ENCODE results near the gene TPD52L3. TPM values are rescaled to one million over a fixed set of nuclear protein-coding genes. Genes with fewer than 3 reads are reported as not detected.
A peak's percentile ranks its signal among the peaks of the same experiment; 100 is the strongest.

TPD52L3 gene
- total RNA-seq = not detected in 2 replicates

DNA sequence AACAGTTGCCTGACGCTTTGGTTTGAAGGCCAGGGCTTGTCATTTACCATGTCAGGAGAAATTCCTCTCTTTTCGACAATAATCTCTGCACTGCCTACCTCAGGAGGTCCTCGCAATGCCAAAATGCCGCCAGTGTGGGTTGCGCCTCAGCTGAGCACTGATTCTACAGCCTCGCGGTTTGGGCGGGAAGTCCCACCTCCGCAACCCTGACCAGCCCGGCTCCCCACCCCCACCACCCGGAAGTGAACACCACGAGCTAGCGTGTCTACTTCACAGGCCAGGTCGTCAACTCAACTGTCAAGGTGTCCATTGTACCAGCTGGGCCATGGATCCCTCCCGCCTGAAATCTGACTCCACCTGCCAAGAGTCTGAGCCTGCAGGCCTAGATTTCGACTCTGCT is at the start of gene TPD52L3:
TSS of gene TPD52L3 (plus strand) at position 273 of the 400 bp plus-strand sequence. CDS start 221 bp downstream, outside the sequence.
- TF ChIP-seq, protein P1, sequence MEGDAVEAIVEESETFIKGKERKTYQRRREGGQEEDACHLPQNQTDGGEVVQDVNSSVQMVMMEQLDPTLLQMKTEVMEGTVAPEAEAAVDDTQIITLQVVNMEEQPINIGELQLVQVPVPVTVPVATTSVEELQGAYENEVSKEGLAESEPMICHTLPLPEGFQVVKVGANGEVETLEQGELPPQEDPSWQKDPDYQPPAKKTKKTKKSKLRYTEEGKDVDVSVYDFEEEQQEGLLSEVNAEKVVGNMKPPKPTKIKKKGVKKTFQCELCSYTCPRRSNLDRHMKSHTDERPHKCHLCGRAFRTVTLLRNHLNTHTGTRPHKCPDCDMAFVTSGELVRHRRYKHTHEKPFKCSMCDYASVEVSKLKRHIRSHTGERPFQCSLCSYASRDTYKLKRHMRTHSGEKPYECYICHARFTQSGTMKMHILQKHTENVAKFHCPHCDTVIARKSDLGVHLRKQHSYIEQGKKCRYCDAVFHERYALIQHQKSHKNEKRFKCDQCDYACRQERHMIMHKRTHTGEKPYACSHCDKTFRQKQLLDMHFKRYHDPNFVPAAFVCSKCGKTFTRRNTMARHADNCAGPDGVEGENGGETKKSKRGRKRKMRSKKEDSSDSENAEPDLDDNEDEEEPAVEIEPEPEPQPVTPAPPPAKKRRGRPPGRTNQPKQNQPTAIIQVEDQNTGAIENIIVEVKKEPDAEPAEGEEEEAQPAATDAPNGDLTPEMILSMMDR (conservative IDR thresholded peaks at IDR 0.05; ENCODE audit: low read depth, low read length) = no peak
- DNase-seq (ENCODE audit: low read depth) = no peak
- H3K4me3 ChIP-seq (ENCODE audit: low read depth, low read length) = no peak within 1 kb of the TSS

DNA sequence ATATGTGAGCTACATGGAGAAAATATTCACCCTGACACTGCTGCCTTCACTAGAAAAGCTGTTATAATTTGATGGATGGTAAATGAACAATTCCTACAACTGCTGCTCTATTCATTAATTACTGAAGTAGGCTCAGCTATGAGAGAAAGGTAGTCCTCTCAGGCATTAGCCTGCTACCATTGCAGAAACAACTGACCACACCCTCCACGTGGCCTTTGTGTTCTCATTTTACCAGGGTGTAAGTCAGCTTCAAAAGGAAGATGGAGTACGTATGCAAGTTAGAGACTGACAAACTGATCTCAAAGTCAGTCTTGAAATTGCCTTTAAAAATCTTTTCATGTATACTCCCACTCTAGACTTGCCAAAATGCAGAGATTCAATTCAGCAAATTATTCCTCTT is 26.3 kb upstream of the TPD52L3 start:
- no peak for DNase-seq (ENCODE audit: low read depth)
- no peak overlapping the region for H3K4me3 ChIP-seq (ENCODE audit: low read depth, low read length)
- TF ChIP-seq, protein P1 (conservative IDR thresholded peaks at IDR 0.05; ENCODE audit: low read depth, low read length) = no peak

- TF ChIP-seq, protein P1 (conservative IDR thresholded peaks at IDR 0.05; ENCODE audit: low read depth, low read length) = no peak
- no peak for DNase-seq (ENCODE audit: low read depth)
- H3K4me3 ChIP-seq (ENCODE audit: low read depth, low read length) = no peak overlapping the region
These were observed 25.8 kb upstream of the TPD52L3 start for GRCh38 chr9:6302417-6302816.

- TF ChIP-seq, protein P1 (conservative IDR thresholded peaks at IDR 0.05; ENCODE audit: low read depth, low read length) = no peak
- DNase-seq (ENCODE audit: low read depth) = no peak
These were observed 23.9 kb upstream of the TPD52L3 start for GRCh38 chr9:6304232-6304631.

GRCh38 chr9:6305954-6306563 is 22.1 kb upstream of the TPD52L3 start:
- no peak overlapping the region for H3K4me3 ChIP-seq (ENCODE audit: low read depth, low read length)
- TF ChIP-seq, protein P1 (conservative IDR thresholded peaks at IDR 0.05; ENCODE audit: low read depth, low read length) = peak; percentile 70
- peak; percentile 15 for DNase-seq (ENCODE audit: low read depth)

More at GRCh38 chr9:6304232-6304631, 23.9 kb upstream of the TPD52L3 start:
- no peak overlapping the region for H3K4me3 ChIP-seq (ENCODE audit: low read depth, low read length)

DNA sequence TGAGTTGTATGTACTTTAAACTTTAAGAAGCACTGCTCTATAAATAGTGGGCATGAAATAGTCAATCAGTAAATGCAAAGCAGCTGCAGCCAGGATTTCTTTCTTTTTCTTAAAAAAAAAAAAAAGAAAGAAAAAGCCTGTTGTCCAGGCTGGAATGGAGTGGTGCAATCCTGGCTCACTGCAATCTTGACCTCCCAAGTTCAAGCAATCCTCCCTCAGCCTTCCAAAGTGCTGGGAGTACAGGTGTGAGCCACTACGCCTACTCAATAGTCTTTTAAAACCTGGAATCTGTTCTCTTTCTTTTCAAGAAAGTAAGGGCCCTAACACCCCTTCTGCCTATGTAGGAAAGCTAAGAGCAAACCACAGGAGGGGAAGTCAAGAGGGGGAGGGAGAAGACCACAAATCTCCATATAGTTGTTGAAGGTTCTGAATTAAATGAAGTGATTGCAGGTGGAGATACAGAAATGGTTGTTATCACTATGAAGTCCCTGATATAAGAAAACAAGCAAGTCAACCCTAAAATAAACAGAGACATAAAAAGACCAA is 20.6 kb upstream of the TPD52L3 start:
- TF ChIP-seq, protein P1 (conservative IDR thresholded peaks at IDR 0.05; ENCODE audit: low read depth, low read length) = no peak
- H3K4me3 ChIP-seq (ENCODE audit: low read depth, low read length) = no peak overlapping the region
- DNase-seq (ENCODE audit: low read depth) = no peak

All from epithelial cell of proximal tubule (primary cell).